ENCODE results near the gene KCNK15. TPM values are rescaled to one million over a fixed set of nuclear protein-coding genes. Genes with fewer than 3 reads are reported as not detected.

Gene KCNK15
- total and polyA plus RNA-seq, 2 donors (not counting 1 experiment from before 2014, with no cell fraction given) = 0.17 TPM; not detected in 1

GRCh38 chr20:44759595-44759994, 13.9 kb downstream of the KCNK15 start:
- H3K9me3 ChIP-seq (ENCODE audit: control extremely low read depth in 1 of 3, control insufficient read depth in 2 of 3, insufficient read depth in 1 of 3, low read length in 2 of 3) = no peaks in the 10 kb centered on the region
- H3K36me3 ChIP-seq (replicated peaks in 1 of 2; ENCODE audit: control extremely low read depth in 1 of 2, control insufficient read depth in 1 of 2, extremely low read depth in 1 of 2, insufficient read depth in 2 of 2, low read length in 1 of 2) = no peaks in the 10 kb centered on the region
- CTCF ChIA-PET = interaction anchor here (3.3 kb wide), 1 partner anchor 12 kb away, joined by 13 read pairs; no protein-coding TSS in a partner anchor
- intact Hi-C loops (cut with micrococcal nuclease) = no loop called here
- H3K27me3 Mint-ChIP-seq = peaks cover 22% of the 10 kb centered on the region
- no peak overlapping the region for H2AFZ ChIP-seq (ENCODE audit: insufficient read depth, low read depth, low read length, poor library complexity, severe bottlenecking)
- H3K4me3 ChIP-seq (ENCODE audit: control extremely low read depth in 1 of 5, extremely low read depth in 1 of 5, insufficient read depth in 1 of 5, low read depth in 2 of 5, low read length in 4 of 5) = no peak overlapping the region
- ATAC-seq (ENCODE audit: low read depth) (no peak), DNase-seq (no peak)
- no peaks in the 10 kb centered on the region for H3K9me3 Mint-ChIP-seq (ENCODE audit: insufficient read depth)
- H3K27ac ChIP-seq (ENCODE audit: low read length in 2 of 2) = no peak overlapping the region
- H3K27me3 ChIP-seq (replicated peaks in 1 of 4; ENCODE audit: control extremely low read depth in 1 of 4, control insufficient read depth in 3 of 4, insufficient read depth in 4 of 4, low read length in 3 of 4) = peaks cover 0 to 15% (median 3%) of the 10 kb centered on the region in 4 experiments
- H3K9ac ChIP-seq (ENCODE audit: low read length) = no peak overlapping the region
- no peak overlapping the region for H3K4me3 Mint-ChIP-seq
- H3K4me1 ChIP-seq (ENCODE audit: control insufficient read depth in 2 of 2, insufficient read depth in 2 of 2, low read length in 2 of 2) = no peaks in the 10 kb centered on the region
- no peaks in the 10 kb centered on the region for H4K20me1 ChIP-seq (ENCODE audit: control insufficient read depth, insufficient read depth, low read length, poor library complexity, severe bottlenecking)
- no peaks in the 10 kb centered on the region for H3K4me1 Mint-ChIP-seq
- H3K27ac Mint-ChIP-seq = no peak overlapping the region
- no peak overlapping the region for H3K4me2 ChIP-seq (replicated peaks; ENCODE audit: low read depth, low read length, poor library complexity, severe bottlenecking)
- H3K79me2 ChIP-seq (ENCODE audit: control insufficient read depth, insufficient read depth, low read length) = no peaks in the 10 kb centered on the region
- no CpG with 5 or more reads among the region's 1 CpG for WGBS (ENCODE audit: insufficient coverage)
- TF ChIP-seq CTCF (IDR thresholded peaks at IDR 0.05) (no peak), EZH2 (IDR thresholded peaks at IDR 0.05; ENCODE audit: borderline replicate concordance, insufficient read depth, low read depth, low read length, poor library complexity, severe bottlenecking) (no peak)
- POLR2A ChIA-PET = no interaction called here

GRCh38 chr20:44761423-44761822, 15.8 kb downstream of the KCNK15 start:
- Histone ChIP-seq H3K4me2 (replicated peaks; ENCODE audit: low read depth, low read length, poor library complexity, severe bottlenecking) (no peak overlapping the region), H3K36me3 (replicated peaks in 1 of 2; ENCODE audit: control extremely low read depth in 1 of 2, control insufficient read depth in 1 of 2, extremely low read depth in 1 of 2, insufficient read depth in 2 of 2, low read length in 1 of 2) (no peaks in the 10 kb centered on the region), H3K9ac (ENCODE audit: low read length) (no peak overlapping the region), H3K9me3 (ENCODE audit: control extremely low read depth in 1 of 3, control insufficient read depth in 2 of 3, insufficient read depth in 1 of 3, low read length in 2 of 3) (no peaks in the 10 kb centered on the region), H2AFZ (ENCODE audit: insufficient read depth, low read depth, low read length, poor library complexity, severe bottlenecking) (no peak overlapping the region), H3K4me3 (ENCODE audit: control extremely low read depth in 1 of 5, extremely low read depth in 1 of 5, insufficient read depth in 1 of 5, low read depth in 2 of 5, low read length in 4 of 5) (no peak overlapping the region), H3K27ac (ENCODE audit: low read length in 2 of 2) (no peak overlapping the region), H4K20me1 (ENCODE audit: control insufficient read depth, insufficient read depth, low read length, poor library complexity, severe bottlenecking) (no peaks in the 10 kb centered on the region), H3K27me3 (replicated peaks in 1 of 4; ENCODE audit: control extremely low read depth in 1 of 4, control insufficient read depth in 3 of 4, insufficient read depth in 4 of 4, low read length in 3 of 4) (peaks cover 0 to 15% (median 3%) of the 10 kb centered on the region in 4 experiments), H3K79me2 (ENCODE audit: control insufficient read depth, insufficient read depth, low read length) (no peaks in the 10 kb centered on the region), H3K4me1 (ENCODE audit: control insufficient read depth in 2 of 2, insufficient read depth in 2 of 2, low read length in 2 of 2) (no peaks in the 10 kb centered on the region)
- intact Hi-C loops (cut with micrococcal nuclease) = no loop called here
- 89% methylated on average over 3 of the region's 3 CpGs for WGBS (ENCODE audit: insufficient coverage)
- peaks cover 28% of the 10 kb centered on the region for H3K27me3 Mint-ChIP-seq
- POLR2A ChIA-PET = no interaction called here
- DNase-seq = no peak
- TF ChIP-seq CTCF (IDR thresholded peaks at IDR 0.05) (no peak), EZH2 (IDR thresholded peaks at IDR 0.05; ENCODE audit: borderline replicate concordance, insufficient read depth, low read depth, low read length, poor library complexity, severe bottlenecking) (no peak)
- no peak for ATAC-seq (ENCODE audit: low read depth)
- H3K27ac Mint-ChIP-seq = no peak overlapping the region
- no peaks in the 10 kb centered on the region for H3K4me1 Mint-ChIP-seq
- no peak overlapping the region for H3K4me3 Mint-ChIP-seq
- CTCF ChIA-PET = interaction anchor here (3.3 kb wide), 1 partner anchor 14 kb away, joined by 13 read pairs; no protein-coding TSS in a partner anchor
- no peaks in the 10 kb centered on the region for H3K9me3 Mint-ChIP-seq (ENCODE audit: insufficient read depth)
